DOHH2 (cell line): ENCODE data around the gene SEZ6L2.

ENCODE experiments used
- H3F3A ChIP-seq: fragments of 200-600 bp; sonication (generic), shearing (Covaris generic); 2 replicates; pipeline ENCODE4 v1.6.0; 2016; ENCODE audit warnings: antibody characterized with exemption, mild to moderate bottlenecking; ENCODE audit not compliant: control insufficient read depth, insufficient read depth
- H3K27ac ChIP-seq: fragments of 200-600 bp; sonication (generic); 2 replicates; pipeline ENCODE4 v1.5.1; 2014; ENCODE audit warnings: low read depth, mild to moderate bottlenecking, low read length, moderate library complexity
- H3K27me3 ChIP-seq: fragments of 200-600 bp; sonication (generic); 2 replicates; pipeline ENCODE4 v1.6.1; 2014; ENCODE audit warnings: mild to moderate bottlenecking, low read length, mixed read lengths; ENCODE audit not compliant: control insufficient read depth
- H3K36me3 ChIP-seq: fragments of 200-600 bp; sonication (generic); 2 replicates; pipeline ENCODE4 v1.6.1; 2014; ENCODE audit warnings: mild to moderate bottlenecking, low read length, moderate library complexity, mixed read lengths; ENCODE audit not compliant: control insufficient read depth
- H3K4me1 ChIP-seq: fragments of 200-600 bp; sonication (generic); 2 replicates; pipeline ENCODE4 v1.6.1; 2014; ENCODE audit warnings: mild to moderate bottlenecking, low read length, mixed read lengths; ENCODE audit not compliant: control insufficient read depth
- H3K4me2 ChIP-seq: fragments of 200-600 bp; sonication (generic); 2 replicates; pipeline ENCODE4 v1.6.0; 2014; ENCODE audit warnings: mild to moderate bottlenecking, low read length, moderate library complexity
- H3K4me3 ChIP-seq: fragments of 200-600 bp; sonication (generic); 2 replicates; pipeline ENCODE4 v1.5.1; 2014; ENCODE audit warnings: mild to moderate bottlenecking, low read length, mixed read lengths
- H3K79me2 ChIP-seq: fragments of 200-600 bp; sonication (generic); 2 replicates; pipeline ENCODE4 v1.6.1; 2014; ENCODE audit warnings: mild to moderate bottlenecking, low read length, mixed read lengths; ENCODE audit not compliant: control insufficient read depth
- H3K9me2 ChIP-seq: fragments of 200-600 bp; sonication (generic); replicated peaks from 2 replicates; pipeline ENCODE4 v1.6.1; 2014; ENCODE audit warnings: mild to moderate bottlenecking, low read length, mixed read lengths; ENCODE audit not compliant: control insufficient read depth
- H3K9me3 ChIP-seq: fragments of 200-600 bp; sonication (generic); 2 replicates; pipeline ENCODE4 v1.6.1; 2014; ENCODE audit warnings: antibody characterized with exemption, low read length, mixed read lengths; ENCODE audit not compliant: control insufficient read depth, insufficient read depth
- H4K20me1 ChIP-seq: fragments of 200-600 bp; sonication (generic); 2 replicates; pipeline ENCODE4 v1.6.0; 2014; ENCODE audit warnings: low read depth, mild to moderate bottlenecking, antibody characterized with exemption, low read length, moderate library complexity; ENCODE audit not compliant: control insufficient read depth, insufficient read depth
- EZH2phosphoT487 ChIP-seq: fragments of 200-600 bp; sonication (generic); IDR thresholded peaks from 2 replicates; pipeline ENCODE4 v1.6.1; 2017; ENCODE audit warnings: borderline replicate concordance, mild to moderate bottlenecking, antibody characterized with exemption, low read length, moderate library complexity, mixed read lengths
- TF ChIP-seq, protein P1 (sequence below): fragments of 200-600 bp; sonication (generic); IDR thresholded peaks from one replicate; pipeline ENCODE4 v1.5.1; 2014; ENCODE audit warnings: antibody characterized with exemption, mild to moderate bottlenecking, low read depth, low read length; ENCODE audit not compliant: poor library complexity, severe bottlenecking

Gene SEZ6L2

DNA sequence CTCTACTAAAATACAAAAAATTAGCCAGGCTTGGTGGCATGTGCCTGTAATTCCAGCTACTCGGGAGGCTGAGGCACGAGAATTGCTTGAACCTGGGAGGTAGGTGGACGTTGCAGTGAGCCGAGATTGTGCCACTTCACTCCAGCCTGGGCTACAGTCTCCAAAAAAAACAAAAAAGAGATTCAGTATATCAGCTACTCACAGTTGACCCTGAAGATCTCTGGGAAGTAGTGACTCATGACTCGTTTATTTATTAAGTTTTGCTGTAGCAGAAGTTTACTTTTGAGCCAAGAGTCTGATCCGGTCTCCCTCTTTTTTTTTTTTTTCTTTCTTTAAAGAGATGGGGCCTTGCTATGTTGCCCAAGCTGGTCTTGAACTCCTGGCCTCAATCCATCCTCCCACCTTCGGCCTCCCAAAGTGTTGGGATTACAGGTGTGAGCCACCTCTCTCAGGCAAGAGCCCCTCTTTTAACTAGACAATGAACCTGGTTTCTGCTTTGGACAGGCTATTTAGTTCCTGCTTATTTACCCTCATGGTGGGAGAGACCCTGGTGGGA is 74.7 kb downstream of the SEZ6L2 start:
- H3F3A ChIP-seq: no peaks in the 10 kb centered on the region
- H3K79me2 ChIP-seq: peaks cover 15% of the 10 kb centered on the region; the same call in 1 of the 2 replicates
- no peak overlapping the region for H3K4me3 ChIP-seq

DNA sequence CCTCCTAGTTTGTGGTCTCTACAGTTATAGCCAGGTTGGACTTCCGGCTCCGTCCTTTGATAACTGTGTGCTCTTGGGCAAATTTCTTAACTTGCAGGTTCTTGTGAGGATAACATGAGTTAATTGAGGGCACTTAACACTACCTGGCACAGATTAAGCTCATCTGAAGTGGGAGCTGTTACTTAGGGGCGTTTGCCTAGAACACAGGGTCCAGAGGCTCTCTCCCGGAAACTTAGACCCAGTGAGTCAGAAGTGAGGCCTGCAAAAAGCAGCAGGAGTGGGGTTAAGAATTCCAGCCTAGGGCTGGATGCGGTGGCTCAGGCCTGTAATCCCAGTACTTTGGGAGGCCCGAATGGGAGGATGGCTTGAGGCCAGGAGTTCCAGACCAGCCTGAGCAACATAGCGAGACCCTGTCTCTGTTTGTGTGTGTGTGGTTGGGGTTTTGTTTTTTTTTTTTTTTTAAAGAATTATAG is 77.7 kb downstream of the SEZ6L2 start:
- peak overlapping the region; percentile 98 for H3K4me2 ChIP-seq
- H3K27me3 ChIP-seq: peaks cover 3% of the 10 kb centered on the region; the same call in 1 of the 2 replicates
- H3K4me3 ChIP-seq: no peak overlapping the region
- peaks cover 46% of the 10 kb centered on the region for H3K36me3 ChIP-seq
- peaks cover 44% of the 10 kb centered on the region for H3K79me2 ChIP-seq
- no peaks in the 10 kb centered on the region for H3K9me2 ChIP-seq
- H3F3A ChIP-seq: no peaks in the 10 kb centered on the region
- peaks cover 51% of the 10 kb centered on the region for H3K4me1 ChIP-seq
- no peak for TF ChIP-seq EZH2phosphoT487
- TF ChIP-seq, protein P1, sequence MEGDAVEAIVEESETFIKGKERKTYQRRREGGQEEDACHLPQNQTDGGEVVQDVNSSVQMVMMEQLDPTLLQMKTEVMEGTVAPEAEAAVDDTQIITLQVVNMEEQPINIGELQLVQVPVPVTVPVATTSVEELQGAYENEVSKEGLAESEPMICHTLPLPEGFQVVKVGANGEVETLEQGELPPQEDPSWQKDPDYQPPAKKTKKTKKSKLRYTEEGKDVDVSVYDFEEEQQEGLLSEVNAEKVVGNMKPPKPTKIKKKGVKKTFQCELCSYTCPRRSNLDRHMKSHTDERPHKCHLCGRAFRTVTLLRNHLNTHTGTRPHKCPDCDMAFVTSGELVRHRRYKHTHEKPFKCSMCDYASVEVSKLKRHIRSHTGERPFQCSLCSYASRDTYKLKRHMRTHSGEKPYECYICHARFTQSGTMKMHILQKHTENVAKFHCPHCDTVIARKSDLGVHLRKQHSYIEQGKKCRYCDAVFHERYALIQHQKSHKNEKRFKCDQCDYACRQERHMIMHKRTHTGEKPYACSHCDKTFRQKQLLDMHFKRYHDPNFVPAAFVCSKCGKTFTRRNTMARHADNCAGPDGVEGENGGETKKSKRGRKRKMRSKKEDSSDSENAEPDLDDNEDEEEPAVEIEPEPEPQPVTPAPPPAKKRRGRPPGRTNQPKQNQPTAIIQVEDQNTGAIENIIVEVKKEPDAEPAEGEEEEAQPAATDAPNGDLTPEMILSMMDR: no peak
- H3K9me3 ChIP-seq: no peaks in the 10 kb centered on the region
- H4K20me1 ChIP-seq: peaks cover 20% of the 10 kb centered on the region; the same call in 1 of the 2 replicates
- H3K27ac ChIP-seq: no peak overlapping the region

More for the DNA sequence above, 74.7 kb downstream of the SEZ6L2 start:
- no peaks in the 10 kb centered on the region for H3K9me2 ChIP-seq
- H3K4me2 ChIP-seq: no peak overlapping the region
- H3K27me3 ChIP-seq: peaks cover 10% of the 10 kb centered on the region; the same call in 1 of the 2 replicates
- peaks cover 22% of the 10 kb centered on the region for H3K36me3 ChIP-seq
- TF ChIP-seq EZH2phosphoT487: no peak
- TF ChIP-seq, protein P1: no peak
- no peaks in the 10 kb centered on the region for H3K9me3 ChIP-seq
- H3K27ac ChIP-seq: no peak overlapping the region
- H4K20me1 ChIP-seq: peaks cover 14% of the 10 kb centered on the region; the same call in 1 of the 2 replicates
- H3K4me1 ChIP-seq: peaks cover 27% of the 10 kb centered on the region
